Effector CD8-positive, alpha-beta T cell (primary cell): ENCODE data around the gene CHPT1.

ENCODE experiments used
- DNase-seq: peaks from one replicate; lab custom pipeline; 2025; lab: John Stamatoyannopoulos, UW

CHPT1 gene

DNA sequence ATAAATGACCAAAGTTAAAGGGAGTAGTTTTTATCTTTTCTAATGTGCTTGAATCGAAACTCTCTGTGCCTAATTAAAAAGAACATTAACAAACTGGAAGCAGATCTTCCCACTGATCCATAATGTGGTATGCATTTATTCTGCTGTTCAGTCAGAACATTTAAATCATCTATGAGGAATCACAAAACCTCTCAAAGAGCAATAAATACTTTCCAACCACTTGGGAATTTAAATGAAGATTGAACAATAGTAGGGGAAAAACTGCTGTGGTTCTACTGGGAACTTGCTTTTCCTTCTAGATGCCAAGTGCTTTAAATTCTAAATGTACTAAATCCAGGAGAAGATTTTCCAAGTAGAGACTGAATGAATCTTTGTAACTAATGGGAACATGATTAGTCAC is 12.3 kb upstream of the CHPT1 start:
- no peak for DNase-seq

DNA sequence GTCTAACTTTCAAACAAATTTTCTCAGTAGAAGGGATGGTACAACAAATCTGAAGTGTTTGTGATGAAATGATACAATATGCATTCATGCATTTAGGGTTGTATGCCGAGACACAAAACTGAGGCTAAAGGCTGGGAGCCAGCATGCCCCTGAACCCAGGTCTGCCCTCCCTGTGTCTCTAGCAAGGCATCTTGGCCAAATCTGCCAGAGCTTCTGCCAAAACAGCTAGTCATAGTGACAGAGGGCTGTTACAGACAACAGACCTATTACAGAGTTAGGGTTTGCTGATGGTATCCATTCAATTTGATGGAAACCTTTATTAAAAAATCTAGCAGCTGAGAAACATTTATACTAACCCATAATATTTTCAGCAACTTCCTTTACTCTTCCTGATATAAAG is 11.3 kb upstream of the CHPT1 start:
- no peak for DNase-seq

DNA sequence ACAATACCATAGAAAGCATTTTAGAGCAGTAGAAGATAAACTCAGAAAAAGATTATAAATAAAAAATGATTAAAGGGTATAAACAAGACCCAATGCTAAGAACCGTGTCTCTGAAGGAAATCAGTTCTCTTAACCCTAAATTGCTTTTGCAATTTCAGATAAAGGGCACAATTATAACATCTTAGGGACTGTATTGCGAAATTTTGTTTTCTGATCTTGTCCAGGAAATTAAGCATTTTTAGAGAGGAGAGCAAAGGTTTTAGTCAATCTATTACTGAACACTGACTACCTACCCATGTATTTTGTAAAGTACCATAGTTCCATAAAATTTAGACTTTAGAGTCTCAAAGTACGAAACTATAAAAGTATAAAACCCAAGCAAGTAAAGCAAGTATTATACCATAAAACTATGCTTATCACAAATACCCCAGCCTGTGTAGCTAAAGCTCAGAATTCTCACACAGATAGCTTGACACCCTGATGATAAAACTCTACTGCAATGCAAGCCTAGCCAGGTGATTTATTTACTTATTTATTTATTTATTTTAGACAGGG is 6.8 kb upstream of the CHPT1 start:
- DNase-seq, result no peak

DNA sequence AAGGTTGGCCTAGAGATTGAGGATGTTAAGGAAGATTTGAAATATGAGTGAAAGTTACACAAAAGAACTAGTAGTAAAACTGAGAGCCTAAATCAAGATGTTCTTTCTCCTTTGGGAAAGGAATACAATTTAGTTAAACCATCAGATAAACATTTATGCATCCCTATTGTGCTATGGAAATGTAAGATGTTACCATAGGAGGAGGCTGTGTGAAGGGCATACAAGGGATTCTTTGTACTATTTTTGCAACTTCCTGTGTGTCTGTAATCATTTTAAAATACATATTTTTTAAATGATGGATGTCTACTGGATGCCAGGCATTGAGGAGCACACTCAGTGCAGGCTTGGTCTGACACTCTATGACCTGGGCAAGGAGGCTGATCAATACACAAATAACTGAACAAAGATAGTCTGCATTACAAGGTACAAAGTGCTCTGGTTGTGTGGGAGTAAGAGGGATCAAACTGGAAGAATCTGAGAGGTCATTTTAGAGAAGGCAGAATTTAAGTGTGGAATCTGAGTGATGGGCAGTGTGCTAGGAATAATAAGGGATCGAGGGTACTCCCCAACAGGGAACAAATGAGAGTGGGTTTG is 5.8 kb upstream of the CHPT1 start:
- no peak for DNase-seq

DNA sequence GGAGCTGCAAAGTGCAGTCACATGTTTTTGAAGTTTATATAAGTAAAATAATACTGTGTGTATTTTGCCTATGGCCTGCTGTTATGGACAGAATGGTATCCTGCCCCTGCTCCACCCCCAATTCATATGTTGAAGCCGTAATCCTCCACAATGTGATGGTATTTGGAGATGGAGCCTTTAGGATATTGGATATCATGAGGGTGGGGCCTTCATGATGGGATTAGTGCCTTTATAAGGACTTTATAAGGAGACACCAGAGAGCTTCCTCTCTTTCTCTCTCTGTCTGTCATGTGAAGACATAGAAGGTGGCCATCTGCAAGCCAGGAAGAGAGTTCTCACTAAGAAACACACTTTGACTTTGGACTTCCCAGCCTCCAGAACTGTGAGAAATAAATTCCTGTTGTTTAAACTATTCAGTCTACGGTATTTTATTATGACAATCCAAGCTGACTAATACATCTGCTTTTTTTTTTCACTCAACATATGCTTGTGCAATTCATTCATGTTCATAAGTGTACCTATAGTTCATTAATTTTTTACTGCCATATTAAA is 3.1 kb upstream of the CHPT1 start:
- DNase-seq, result no peak

DNA sequence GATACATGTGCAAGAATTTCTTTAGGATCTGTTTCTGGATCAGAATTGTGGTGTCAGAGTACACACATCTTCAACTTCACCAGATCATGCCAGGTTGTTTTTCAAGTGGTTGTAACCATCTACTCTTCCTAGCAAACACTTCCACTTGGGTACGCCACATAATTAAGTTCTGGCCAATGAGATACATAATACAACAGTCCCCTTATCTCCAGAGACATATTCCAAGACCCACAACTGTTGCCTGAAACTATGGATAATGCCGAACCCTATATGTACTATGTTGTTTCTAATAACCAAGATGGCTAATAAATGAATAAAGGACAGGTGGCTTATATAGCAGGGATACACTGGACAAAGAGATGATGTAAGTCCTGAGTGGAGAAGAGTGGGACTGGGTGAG is 2.5 kb upstream of the CHPT1 start:
- no peak for DNase-seq

DNA sequence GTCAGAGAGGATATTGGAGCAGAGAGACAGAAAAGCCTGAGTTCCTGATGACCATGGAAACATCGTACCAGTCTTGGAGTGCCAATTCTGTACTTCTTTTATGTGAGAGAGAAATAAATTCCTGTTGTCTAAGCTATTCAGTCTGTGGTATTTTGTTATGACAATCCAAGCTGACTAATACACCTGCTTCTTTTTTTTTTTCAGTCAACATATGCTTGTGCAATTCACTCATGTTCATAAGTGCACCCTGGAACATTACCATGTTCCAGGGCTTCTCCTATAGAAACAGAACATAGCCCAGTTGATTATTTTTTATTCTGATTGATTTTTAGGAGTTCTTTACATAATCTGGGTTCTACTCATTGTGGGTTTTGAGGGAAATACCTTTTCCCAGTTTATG is 1.7 kb upstream of the CHPT1 start:
- DNase-seq, result no peak

DNA sequence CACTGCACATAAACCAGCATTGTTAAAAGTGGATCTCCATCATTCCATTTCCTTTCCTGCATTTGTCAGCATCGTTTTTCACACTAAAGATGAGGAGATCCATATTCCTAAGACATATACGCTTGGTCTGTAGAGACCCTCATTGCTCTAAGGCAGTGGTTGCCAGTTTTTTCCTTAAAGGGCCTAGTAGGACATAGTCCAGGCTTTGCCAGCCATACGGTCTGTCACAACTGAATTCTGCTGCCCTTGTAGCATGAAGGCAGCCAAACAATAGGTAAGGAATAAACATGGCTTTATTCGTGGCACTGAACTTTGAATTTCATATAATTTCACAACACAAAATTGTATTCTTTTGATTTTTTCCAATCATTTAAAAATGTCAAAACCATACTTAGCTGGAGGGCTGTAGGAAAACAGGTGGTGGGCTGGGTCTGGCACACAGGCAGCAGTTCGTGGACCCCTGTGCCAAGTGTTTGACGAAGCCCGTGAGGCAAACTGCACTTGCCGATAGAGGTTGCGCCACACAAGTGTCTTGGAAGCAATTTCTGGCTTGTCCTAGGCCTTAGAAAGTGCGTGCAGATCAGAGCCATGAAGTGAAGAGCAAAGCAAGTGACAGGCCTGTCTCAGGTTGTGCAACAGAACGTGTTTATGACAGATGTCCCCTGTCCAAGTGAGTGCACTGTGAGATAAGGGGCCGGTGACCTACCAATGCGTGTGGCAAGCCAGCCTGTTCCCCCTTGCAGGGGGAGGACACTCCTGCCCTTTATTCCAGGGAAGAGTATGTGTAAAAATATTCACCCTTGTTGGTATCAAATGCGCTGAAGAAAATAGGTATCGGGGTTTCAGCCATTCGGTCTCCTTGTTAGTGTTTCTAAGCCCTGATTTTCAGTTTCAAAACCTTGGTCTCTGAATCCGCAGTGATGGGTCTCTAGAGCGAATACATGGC is 916 bp upstream of the CHPT1 start:
- no peak for DNase-seq

DNA sequence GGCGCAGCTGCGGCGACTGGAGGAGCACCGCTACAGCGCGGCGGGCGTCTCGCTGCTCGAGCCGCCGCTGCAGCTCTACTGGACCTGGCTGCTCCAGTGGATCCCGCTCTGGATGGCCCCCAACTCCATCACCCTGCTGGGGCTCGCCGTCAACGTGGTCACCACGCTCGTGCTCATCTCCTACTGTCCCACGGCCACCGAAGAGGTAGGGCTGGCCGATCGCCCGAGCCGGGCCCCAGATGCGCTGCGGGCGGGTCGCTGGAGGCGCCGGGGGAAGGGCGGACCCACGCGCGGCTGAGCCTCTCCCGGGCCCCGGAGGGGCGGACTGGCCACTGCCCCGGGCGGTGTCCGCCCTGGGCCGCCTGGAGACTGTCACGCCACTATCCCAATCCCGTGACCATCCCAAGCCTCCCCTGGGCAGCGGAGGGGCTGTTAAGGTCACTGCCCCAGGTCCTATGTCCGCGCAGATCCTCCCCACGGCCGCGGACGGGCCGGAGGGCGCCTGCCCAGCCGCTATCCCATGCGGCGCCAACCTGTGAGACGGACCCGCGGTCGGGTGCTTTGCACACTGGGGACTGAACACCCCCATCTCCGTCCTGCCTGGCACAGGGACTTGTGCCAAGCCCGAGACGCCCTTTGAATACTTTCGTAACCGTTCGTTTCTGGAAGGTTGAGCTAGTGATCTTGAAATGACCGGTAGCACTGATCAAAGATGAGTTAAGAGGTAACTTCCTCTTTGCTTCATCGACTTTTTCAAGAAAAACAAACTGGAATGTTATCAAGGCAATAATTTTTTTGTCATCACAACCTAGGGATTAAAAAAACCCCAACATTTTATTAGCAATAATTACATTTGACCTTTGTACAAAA is 725 bp downstream of the CHPT1 start:
- no peak for DNase-seq

DNA sequence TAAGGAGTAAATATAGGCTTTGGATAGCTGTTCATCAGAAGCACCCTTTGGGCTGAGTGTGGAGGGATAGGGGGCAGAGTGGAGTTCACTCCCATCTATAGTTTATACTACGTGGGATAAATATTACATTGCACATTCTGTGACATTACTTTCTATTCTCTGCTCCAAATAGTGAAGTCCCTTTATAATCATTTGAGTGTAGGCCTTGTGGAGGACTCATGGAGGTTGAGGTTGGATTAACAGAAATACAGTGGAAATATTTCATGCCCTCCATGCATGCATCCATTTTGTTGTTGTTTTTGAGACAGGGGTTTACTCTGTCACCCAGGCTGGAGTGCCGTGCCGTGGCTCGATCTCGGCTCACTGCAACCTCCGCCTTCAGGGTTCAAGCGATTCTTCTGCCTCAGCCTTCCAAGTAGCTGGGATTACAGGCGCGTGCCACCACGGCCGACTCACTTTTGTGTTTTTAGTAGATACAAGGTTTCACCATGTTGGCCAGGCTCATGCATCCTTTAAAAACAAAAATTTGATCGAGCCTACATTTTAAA is 1.4 kb downstream of the CHPT1 start:
- DNase-seq, result no peak

DNA sequence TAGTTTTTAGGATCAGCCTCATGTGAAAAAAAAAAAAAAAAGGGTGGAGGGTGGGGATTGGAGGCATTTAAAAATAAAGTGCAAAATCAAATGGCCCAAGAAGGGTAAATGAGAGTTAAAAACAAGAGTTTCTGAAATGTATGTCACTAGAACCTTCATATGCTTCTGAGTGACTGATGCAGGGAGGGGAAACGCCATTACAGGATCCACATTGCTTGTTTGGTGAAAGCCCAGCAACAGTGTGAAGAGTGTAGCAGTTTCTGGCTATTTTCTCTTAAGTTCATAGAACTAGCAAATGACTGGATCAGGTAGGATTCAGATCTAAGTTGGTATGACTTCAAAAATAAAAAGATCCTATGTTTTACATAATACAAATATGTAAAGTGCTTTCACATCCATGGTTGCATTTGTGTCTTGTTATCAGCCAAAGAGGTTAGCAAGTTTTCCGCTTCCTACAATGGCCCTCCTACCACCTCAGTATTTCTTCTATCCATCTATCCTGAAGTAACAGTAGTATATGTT is 2.9 kb downstream of the CHPT1 start:
- no peak for DNase-seq

DNA sequence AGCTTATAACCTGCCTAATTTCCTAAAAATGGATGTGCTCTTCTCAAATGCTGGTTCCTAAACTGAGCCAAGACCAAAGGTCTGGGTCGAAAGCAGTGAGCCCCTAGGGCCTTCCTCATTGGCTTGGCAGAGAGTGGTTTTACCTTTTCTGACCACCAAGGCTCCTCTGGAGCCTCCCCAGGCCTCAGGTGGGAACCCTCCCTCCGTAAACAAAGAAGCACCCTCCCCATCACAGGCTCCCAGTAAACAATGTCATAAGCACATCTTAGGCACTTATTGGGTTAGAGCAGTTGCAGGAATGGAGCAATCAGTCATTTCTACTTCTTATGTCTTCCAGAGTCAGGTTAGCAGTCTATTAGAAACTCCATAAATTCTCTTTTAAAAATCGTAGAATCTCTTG is 6.0 kb downstream of the CHPT1 start:
- DNase-seq, result no peak

DNA sequence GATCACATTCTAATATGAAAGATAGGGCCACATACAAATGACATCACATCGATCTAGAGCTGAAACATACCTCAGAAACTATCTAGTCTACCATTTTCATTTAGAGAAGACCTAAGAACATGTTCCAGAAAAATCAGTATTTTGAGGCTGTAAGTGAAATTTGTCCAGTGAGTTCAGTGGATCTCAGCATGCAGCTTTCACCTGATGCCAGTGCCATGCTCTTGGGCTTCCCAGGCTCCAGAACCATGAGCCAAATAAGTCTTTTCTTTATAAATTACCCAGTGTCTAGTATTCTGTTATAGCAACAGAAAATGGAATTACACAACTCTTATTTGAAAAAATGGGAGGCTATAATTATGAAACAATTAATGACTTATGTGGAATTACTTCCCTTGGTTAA is 9.0 kb downstream of the CHPT1 start:
- no peak for DNase-seq

DNA sequence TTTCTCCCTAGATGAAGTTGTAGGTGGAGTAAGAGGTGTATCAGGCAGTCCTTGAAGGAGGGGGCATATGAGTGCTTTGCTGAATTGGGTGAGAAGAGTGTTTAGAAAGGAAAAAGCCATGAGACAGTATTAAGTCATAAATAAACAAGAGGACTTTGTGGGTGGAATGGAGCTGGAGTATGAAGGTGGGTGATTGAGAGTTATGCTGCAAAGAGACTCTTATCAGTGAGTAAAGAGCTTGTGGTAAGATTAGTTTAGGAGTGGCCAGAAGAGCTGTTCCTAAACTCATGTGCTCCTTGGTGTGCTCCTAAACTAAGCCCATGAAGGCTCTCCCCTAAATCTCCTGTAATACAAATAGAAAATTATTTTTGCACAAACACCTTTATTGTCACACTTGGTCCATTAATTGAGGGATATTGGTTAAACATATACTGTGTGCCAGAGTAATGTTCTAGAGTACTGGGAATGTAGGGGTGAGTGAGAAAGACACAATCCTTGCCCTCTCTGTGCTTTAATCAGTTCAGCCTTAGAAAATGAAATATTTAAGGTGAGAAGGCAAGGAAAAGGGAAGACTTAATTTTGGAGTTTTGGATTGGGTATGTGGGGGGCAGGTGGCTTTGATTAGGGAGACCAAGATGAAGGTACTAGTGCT is 9.8 kb downstream of the CHPT1 start:
- no peak for DNase-seq

DNA sequence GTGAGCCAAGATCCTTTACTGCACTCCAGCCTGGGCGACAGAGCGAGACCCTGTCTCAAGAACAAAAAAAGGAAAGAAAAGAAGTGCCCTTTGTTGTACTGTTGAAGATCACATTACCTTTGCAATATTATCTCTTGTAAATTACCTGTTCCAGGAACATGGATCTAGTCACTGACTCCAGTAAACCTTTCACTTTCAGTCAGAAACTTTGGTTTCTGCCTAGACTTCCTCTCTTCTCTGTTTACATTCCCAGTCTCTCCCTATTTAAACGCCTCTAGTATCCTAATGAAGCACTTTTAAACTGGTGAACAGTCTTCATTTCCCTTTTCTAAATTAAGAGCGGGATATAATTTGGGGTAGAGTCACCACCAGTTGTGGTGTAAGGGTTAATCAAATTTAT is 12.8 kb downstream of the CHPT1 start:
- no peak for DNase-seq

DNA sequence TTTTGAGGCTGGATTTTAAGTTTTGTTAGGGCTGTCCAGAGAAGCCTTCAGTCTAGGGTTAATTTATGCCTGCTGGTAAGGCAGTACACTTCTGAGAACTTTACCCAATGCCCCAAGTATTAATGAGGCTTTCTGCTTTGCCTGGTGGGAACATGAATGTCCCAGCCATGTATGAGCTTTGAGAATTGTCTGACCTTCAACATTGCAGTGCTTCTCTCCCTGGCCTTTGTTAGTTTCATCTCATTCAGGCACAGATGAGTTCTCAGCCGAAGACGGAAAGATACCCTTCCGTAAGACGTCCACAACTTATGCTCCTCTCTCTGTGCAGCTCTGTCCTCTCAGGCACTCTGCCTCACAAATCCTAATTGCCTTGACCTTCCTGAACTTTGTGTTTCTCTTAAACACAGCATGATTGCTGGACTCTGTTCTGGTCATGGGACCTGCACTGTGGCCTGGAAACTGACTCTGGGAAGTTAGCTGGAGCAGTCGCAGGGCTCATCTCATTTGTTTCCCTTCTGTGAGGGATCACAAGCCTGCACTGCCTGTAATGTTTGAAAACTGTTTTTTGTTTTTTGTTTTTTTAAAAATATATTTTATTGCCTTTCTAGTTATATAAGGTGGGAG is 15.7 kb downstream of the CHPT1 start:
- DNase-seq, result no peak

DNA sequence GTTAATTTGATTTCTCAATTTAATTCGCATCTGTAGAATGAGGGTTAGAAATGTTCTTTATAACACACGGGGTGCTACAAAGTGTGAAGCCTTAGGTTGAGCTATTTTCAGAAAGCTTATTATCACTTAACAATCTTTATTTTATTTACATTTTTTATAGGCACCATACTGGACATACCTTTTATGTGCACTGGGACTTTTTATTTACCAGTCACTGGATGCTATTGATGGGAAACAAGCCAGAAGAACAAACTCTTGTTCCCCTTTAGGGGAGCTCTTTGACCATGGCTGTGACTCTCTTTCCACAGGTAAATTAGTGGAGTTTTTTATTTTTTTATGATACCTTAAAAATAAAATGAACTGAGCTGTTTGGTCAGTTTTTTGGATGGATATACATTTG is 16.5 kb downstream of the CHPT1 start:
- DNase-seq, result no peak

DNA sequence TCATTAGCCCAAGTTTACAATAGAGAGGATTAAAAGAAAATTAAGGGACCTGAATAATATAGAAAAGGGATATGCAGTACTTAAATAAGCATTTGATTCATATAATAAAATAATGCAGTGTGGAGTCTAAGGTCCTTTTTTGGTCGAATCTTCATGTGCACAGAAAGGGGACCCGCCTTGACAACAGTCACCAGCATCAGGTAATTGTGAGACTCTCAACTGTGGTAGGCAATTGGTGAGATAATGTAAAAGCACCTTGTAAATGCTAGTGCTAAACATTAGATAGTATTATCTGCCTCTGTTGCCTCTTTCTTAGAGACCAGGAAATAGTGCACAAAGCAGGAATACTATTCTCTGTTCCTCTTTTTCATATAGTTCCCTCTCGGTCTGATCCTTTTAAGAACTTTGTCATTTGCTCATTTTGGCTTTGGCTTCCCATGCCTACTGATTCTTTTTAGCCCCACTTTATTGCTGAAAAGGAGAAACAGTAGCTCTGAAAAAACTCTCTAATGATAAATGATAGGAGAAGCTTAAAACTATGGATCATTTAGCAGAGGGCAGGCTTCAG is 17.5 kb downstream of the CHPT1 start:
- DNase-seq, result no peak

DNA sequence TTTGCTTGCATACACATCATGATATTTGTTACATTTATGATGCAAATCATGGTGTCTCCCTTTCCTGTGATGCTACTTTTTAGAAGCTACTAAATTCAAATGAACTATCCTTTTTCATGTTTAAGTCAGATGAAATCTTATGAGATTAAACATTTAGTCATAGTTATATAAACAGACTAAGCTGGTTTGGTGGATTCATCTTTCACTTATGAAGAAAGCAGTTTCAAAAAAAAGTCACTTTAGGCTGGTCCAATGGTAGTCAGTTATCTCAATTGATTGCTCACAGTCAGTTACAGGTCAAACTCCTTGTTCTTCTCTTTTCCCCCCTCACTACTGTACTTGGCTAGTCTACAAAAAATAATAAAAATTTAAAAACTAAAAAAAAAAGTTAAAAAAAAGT is 22.1 kb downstream of the CHPT1 start:
- DNase-seq, result no peak

DNA sequence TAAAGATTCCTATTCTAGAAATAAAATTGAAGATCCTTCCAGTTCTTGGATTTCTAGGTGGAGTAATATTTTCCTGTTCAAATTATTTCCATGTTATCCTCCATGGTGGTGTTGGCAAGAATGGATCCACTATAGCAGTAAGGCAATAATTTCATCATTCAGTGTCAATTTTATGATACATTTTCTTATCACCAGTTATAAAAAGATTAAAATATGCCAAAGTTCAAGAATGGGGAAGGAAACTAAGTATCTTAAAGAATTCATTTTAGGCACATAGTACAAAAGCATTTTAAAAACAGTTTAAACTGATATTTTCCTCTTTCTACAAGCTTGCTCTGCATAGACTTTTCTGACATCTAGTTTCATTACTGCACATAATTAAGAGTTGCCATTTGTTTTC is 22.7 kb downstream of the CHPT1 start:
- DNase-seq, result no peak
